Epithelial cell of esophagus (primary cell): ENCODE measurements around the gene POLR1A.

ENCODE experiments used
- DNase-seq: peaks from one replicate; pipeline ENCODE4 v3.0.0; 2010; ENCODE audit warnings: low read depth
- H3K4me3 ChIP-seq: 2 replicates; pipeline ENCODE4 v1.5.1; 2011; ENCODE audit warnings: mild to moderate bottlenecking, low read length, control low read depth
- TF ChIP-seq, protein P1 (sequence below): IDR thresholded peaks from 2 replicates; pipeline ENCODE4 v1.5.1; 2011; ENCODE audit warnings: low read depth, mild to moderate bottlenecking, low read length, control low read depth, inconsistent platforms; ENCODE audit not compliant: insufficient read depth; ENCODE audit errors: missing control alignments

The POLR1A gene

DNA sequence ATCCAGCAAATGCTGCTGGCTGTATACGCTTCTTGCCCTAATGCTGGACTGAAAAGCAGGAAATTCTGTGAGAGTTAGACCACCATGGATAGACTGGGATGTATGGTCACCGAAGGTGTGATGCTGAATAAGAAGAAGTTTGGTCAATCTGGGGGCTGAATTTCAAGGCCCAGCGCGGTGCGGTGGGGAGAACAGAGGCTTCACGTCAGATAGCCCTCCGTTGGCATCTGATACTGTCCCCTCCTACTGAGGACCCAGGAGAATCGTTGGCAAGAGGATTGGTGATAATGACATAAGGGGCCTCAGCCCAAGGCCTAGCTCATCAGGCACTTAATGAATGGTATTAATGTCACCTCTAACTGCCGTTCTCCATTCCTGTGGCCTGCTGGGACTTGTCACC lies 119.6 kb downstream of the POLR1A start:
- H3K4me3 ChIP-seq: no peak overlapping the region
- no peak for DNase-seq
- TF ChIP-seq, protein P1, sequence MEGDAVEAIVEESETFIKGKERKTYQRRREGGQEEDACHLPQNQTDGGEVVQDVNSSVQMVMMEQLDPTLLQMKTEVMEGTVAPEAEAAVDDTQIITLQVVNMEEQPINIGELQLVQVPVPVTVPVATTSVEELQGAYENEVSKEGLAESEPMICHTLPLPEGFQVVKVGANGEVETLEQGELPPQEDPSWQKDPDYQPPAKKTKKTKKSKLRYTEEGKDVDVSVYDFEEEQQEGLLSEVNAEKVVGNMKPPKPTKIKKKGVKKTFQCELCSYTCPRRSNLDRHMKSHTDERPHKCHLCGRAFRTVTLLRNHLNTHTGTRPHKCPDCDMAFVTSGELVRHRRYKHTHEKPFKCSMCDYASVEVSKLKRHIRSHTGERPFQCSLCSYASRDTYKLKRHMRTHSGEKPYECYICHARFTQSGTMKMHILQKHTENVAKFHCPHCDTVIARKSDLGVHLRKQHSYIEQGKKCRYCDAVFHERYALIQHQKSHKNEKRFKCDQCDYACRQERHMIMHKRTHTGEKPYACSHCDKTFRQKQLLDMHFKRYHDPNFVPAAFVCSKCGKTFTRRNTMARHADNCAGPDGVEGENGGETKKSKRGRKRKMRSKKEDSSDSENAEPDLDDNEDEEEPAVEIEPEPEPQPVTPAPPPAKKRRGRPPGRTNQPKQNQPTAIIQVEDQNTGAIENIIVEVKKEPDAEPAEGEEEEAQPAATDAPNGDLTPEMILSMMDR: no peak

DNA sequence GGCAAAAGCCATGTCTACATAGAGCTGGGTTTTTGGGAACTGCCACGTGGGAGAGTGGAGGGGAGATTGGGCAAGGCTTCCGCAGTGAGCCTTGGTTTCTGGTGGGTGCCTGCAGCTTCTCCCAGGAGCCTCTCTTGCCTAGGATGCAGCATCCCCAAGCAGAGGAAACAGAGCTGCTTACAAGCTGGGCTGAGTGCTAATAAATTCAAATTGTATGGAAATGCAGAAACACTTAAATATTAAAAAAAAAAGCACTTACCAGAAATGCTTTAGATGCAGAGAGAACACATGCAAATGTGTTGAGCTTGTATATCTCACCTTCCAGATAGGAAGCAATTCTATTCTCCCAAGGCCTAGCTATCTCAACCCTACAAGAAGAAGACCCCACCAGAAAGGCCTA lies 120.9 kb downstream of the POLR1A start:
- DNase-seq: no peak
- TF ChIP-seq, protein P1: no peak
- H3K4me3 ChIP-seq: no peak overlapping the region

DNA sequence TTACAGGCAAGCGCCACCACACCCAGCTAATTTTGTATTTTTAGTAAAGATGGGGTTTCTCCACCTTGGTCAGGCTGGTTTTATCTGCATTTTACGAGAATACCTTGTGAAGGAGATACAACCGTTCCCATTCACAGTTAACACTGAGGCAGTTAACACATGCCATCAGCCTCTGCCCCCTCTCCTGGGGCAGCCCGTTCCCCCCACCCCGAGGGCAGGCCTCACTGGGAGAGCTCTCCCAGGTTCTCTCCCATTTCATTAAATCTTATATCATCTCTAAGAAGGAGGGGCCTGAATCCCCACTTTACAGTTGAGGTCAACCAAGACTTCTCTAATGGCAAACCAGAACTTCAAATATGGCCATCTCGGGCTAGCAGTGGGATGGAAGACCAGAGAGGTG lies 121.9 kb downstream of the POLR1A start:
- no peak overlapping the region for H3K4me3 ChIP-seq
- DNase-seq: no peak
- TF ChIP-seq, protein P1: no peak

DNA sequence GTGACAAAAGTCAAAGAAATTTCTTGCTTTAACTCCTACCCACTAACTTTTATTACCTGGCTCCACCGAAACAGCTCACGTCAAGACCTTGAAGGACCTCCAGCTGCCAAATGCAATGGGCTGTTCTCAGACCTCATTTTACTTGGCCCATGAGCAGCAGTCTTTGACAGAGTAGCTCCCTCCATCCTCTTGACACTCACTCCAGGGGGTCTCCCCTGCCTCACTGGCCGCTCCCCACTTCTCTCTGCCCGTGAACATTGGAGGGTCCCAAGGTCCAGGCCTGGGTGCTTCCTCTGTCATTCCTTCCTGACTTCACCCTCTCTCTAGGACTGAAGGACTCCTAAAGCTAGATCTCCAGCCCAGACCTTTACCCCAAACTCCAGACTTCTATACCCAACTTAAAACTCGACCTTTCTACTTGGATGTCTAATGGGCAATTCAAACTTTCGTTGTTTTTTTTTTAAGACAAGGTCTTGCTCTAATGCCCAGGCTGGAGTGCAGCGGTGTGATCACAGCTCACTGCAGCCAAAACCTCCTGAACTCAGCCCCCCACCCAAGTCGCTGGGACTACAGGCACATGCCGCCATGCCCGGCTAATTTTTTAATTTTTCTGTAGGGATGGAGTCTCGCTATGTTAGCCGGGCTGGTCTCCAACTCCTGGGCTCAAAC lies 124.0 kb downstream of the POLR1A start:
- DNase-seq: no peak
- TF ChIP-seq, protein P1: no peak
- no peak overlapping the region for H3K4me3 ChIP-seq

DNA sequence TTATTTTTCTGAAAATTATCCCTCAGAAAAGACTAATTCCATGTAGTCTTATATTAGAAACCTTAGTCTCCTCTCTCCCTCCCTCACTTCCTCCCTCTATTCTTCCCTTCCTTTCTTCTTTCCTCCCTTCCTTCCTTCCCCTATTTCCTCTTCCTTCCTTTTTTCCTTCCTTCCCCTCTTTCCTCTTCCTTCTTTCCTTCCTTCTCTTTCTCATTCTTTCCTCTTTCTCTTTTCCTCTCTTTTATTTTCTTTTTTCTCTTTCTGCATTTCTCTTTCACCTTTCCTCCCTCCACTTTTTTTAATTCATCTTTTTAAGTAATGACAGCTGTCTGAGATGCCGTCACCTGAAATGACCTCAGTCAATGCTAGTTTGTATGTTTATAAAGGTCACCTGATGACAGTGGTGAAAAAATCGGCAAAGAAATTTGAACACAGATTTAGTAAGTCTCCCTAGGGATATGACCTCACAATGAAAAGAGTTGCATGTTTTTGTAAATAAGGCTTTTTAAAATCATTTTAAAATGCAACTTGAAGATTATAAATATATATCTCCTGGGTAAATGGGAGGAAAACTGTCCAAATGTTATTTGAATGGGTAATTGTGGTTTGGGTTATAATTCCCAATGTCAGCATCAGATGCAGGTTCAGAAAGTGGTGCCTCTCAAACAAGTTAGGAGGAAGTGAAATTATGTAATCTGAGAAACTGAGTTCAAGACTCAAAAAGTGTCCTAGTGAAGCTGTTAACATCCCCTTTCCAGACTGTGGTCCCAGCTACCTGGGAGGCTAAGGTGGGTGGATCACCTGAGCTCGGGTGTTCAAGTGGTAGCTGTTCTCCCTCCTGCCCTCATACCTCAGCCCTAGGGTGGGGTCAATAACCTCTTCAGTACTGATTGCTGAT lies 126.6 kb downstream of the POLR1A start:
- no peak overlapping the region for H3K4me3 ChIP-seq
- no peak for DNase-seq
- TF ChIP-seq, protein P1: no peak

DNA sequence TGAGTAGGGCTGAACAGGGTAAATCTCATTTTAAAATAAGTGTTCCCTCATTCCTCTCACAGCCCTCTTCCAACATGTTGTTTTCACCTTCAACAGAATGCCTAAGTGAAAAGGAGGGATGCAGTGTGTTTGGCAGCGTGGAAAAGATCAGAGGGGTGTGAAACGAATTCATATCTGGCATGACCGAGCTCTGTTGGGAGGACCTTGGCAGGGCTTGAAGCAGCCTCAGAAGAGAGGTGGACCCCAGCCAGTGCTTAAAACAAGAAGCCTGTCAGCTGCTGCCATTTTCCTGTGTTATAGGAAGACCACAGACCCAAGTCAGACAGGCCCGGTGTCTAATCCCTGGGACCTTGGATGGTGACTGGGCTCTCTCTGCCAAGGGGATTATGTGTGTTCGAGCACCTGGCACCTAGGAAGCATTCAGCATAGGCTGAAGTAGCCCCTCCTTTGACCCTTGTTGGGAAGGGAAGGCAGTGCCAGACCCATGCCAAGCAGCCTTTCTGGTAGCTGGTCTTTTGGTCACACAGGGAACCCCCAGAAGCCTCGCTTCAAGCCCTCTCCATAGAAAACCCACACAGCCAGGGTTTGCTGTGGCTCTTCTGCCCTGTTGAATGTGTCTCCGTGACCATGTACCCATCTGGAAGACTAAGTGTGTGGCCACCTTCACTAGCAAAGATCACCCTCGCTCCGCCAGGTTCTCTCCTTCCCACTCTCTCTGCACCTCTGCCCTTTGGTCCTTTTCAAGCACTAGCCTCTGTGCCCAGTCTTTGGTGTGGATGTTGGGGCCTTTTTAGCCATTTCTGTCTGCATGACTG lies 129.4 kb downstream of the POLR1A start:
- H3K4me3 ChIP-seq: no peak overlapping the region
- DNase-seq: no peak
- TF ChIP-seq, protein P1: no peak
